HG03045 (cell line): Measurements from ENCODE around the gene PPFIA2.
"Not testable (repeated sequence)": the region's sequence is repeated elsewhere in the genome, so short reads cannot be mapped to it uniquely, and the experiment has no call there.

Experiments used
- ATAC-seq: cut with Tn5 transposase; IDR thresholded peaks from one replicate; pipeline ENCODE4 v1.9.1; 2021; ENCODE audit warnings: mild to moderate bottlenecking, moderate library complexity; ENCODE audit not compliant: unreplicated experiment

The PPFIA2 gene

DNA sequence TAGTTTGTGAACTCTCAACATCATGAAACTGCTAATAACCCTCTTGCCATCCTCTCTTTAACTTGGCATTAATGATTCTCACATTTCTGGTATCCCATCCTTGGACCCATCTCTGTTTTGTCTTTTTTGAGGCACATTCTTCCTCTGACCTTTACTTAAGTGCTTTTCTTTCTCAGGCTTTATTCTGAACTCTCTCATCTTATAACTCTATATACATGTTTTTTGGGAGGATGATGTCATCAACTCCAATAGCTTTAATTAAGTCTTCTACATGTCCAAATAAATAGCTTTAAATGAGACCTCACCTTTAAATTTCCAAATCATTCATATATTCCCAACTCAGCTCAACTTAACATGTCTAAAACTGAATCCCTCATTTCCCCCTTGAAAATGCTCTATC lies 88.4 kb downstream of the PPFIA2 start:
- ATAC-seq = no peak

DNA sequence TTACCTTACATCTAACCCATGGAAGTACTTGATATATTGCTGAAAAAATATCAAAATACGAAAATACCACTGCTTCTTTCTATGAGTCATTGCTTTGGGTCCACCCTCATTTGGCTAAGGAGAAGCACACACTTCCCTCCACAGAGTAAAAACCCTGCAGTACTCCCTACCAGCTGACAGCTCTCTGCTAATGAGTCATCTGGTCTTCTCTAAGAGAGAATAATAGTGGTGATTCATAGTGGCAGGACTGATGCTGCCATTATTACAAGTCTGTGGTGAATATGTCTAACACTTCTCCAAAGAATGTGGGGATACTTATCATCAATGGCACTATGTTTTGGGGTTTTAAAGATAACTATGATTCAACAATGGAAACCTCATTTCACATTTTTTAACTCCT lies 90.7 kb downstream of the PPFIA2 start:
- ATAC-seq = peak; percentile 94

DNA sequence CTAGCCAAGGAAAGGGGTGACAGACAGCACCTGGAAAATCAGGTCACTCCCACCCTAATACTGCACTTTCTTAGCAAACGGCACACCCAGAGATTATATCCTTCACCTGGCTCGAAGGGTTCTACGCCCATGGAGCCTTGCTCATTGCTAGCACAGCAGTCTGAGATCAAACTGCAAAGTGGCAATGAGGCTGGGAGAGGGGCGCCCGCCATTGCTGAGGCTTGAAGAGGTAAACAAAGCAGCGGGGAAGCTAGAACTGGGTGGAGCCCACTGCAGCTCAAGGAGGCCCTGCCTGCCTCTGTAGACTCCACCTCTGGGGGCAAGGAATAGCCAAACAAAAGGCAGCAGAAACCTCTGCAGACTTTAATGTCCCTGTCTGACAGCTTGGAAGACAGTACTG lies 99.8 kb downstream of the PPFIA2 start:
- ATAC-seq = not testable (repeated sequence)

DNA sequence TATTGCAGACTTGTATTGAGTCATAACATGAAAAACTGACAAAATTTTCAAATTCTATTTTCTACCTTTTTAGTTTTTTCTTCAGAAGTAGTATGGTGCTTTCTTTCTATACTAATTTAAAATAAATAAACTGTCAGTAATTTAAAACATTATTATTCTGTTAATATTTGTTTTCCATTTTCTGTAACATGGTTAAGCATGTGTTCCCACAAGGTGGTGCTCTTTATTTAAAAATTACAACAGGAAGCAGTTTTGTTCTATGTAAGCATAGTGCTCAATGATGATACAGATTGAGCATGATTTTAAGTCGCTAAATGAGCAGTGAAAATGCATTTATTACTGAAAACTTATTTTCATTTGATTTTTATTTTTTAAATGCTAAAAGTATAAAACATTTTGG lies 114.6 kb downstream of the PPFIA2 start:
- no peak for ATAC-seq

DNA sequence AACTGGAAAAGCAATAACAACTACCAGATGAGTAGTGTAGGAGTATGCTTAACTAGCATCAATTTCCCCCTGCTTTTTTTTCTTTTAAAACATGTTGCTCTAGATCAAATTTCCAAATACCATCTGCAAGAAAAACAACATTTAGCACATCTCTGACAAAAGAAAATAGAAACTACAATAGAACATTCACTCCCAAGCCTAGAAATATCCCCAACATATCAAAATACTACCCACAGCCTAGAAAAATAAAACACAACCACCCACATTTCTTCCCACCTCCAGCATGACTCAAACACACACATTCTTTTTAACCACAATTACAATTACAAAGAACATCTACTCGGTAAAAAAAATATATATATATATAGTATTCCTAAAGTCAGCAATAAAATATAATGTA lies 120.0 kb downstream of the PPFIA2 start:
- no peak for ATAC-seq

DNA sequence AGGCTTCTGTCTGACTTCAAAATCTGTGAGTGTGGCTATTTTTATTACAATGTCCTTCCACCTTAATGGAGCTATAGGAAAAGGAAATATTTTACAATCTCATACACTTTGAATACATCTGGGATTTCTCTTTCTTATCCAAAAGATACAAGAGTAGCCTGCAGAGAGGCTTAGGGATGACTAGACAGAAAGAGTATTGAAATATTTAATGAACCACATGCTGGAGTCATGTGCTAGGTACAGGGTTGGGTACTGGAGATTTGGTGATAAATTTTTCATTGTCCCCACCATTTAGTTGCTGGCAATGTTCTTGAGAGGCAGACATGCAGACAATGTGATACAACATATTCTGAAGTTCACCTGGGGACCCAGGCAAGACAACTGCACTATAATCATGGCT lies 126.0 kb downstream of the PPFIA2 start:
- ATAC-seq = no peak

DNA sequence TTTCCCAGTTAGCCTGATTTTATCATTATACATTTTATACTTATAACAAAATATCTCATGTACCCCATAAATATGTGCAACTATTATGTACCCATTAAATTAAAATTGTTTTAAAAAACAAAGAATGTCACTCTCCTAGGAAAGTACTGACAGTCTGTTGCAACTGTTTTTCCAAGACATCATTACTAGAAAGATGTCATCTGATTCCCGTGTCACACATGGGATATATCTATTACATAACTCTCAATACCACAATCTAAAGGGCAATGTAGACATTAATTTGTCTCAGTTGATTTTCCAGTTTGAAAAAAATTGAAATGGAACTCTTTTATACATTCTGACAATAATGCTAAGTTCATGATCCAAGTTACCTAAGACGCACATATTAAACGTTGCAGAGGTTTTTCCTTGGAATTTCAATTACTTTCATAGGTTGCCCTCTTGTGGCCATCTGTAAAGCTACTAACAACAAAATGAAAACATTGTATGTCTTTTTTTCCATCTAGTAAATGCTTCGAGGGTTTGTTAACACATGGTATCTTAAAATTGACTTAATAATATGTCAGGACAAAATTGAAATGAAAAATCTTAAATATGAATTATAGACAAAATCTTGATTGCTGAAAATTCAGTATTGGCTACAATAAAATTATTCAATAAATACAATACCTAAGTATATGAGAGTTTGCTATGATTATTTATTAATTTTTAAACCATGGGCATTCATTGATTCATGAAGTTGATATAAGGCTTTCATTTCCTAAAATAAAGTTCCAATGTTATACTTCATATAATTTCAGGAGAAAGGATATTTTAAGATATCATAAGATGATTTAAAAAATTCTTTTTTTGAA lies 131.6 kb downstream of the PPFIA2 start:
- no peak for ATAC-seq

DNA sequence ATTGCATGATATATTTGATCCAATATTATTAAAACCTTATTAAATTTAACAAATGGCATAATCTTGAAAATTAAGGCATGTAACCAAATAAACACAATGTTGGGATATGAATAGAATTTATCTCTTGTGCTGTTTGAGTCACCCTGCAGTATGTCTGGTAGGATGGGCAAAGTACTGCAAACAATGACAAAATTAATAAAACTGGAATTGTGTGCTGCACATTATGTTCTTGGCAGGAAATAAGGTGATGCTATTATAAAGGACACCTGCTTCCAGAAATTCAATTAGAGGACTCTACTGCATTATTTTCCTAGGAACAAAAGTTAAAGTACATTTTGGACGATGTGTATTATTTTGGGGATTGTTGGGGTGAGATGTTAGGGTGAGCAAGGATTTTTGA lies 132.7 kb downstream of the PPFIA2 start:
- no peak for ATAC-seq

DNA sequence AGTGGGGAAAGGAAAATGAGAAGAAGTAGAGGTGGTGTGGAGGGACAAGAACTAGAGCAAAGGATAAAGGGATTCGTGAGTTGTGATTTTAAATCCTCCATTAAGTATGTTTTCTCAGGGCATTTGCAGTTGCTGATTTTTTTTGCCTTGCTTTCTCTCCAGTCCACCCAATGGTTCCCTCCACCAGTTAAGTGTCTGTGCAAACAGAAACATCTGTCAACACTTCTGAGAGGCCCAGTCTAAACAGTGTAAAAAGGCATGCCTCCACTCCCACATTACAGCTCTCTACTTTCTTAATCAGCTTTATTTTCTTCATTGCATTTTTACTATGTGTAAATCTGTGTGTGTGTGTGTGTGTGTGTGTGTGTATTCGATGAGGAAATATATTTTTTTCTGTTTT lies 141.2 kb downstream of the PPFIA2 start:
- ATAC-seq = no peak

DNA sequence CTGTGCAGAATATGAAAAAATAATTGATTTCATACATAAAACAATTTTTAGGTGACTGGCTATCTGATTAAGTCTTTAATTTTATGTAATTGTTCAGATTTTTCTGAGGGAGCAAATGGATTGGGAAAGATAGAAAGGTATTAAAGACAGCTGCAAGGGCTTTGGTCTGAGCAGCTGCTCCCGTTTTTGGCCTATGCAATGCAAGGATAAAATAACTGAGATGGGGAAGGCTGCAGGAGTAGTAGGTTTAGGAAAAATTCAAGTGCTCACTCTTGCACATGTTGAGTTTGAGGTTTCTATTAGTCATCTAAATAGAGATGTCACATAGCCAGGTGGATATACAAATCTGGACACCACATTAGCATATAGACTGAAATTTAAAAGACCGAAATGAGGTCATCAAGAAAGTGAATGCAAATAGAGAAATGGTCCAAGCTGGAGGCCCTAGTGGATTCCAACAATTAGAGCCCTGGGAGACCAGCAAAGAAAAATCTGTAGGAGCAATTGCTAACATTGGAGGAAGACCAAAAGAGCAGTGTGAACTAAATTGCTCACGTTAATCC lies 144.0 kb downstream of the PPFIA2 start:
- ATAC-seq = no peak

DNA sequence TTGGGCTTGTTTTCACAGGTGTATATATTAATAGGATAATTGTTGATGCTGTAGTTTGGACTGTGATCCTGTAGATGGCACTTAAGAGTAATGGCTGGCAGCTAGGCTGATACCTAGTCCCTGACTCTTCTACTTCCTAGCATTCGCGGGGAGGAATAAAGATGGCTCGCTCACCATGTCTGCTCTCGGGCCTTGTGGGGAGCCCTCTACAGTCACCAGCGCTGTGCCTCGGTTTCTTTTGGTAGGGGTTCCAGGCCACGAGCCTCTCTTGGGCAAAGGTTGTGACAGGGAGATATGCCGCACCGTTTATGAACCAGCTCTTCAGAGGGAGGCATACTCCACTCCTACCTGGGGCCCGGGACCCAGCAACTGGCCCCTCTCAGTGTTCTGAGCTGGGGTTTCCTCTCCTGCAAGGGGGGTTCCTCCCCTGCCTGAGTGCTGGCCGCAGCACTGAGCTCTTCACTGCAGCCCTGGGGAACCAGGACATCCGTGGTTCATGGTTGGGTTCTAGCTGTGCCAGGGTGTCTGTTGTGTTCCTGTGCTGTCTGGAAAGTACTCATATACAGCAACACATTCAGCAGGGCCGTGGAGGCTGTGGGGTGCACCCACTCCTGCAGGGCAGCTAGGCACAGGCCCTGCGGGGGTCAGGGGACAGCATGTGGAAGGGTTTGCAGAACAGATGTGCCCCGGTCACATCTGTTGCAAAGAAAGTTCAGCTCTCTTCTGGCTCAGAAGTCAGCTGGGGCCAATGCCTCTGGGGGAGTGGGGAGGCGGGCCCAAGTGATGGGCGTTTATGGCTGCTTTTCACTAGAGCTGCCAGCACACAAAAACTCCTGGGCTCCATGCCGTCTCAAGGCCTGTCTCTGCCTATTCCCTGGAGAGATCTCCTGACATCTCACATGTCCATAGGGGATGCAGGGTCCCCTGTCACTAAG lies 147.9 kb downstream of the PPFIA2 start:
- ATAC-seq = no peak

DNA sequence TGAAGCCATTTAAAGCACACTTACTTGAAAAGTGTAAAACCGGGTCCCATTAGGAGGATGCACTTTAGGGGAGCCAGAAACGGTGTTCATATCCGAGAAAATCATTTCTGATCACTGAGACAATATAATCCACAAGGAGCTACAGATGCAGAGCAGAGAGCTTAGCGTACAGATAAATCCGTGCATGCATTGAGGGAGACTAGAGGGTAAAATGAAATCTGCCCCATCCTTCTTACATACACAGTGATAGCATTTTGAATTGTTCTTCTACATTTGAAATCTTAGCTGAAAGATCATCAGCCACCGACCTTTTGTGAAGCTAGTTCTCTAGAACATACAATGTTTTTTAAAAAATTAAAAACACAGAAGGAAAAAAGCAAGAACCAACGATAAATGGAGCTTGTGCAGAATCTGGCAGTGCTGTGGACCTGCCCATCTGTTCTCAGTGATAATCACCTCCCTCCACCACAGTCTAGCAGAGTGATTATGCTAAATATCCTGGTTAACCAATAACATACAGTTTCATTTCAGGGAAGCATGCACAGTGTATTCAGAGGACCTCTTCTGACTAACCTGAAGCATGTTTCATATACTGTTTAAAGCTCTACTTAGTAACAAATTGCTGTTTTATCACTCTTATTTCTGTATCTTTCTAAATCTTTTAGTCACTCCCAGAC lies 161.1 kb downstream of the PPFIA2 start:
- no peak for ATAC-seq

DNA sequence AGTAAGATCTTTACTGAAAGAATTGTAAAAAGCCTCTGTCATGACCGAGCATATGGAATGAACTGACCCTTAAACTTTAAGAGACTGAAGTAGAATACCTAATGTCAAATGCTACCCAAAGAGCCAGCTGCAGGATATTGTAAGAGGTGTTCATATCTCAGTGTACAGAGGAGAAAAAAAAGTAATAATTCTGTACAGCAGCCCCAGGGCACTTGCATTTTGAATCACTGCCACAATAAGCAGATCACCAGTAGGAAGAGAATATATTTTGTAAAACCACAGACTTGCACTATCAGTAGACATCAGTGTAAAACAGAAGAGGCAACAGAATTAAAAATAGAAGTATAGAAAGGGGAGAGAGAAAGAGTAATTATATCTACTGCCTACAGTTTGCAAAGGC lies 162.6 kb downstream of the PPFIA2 start:
- ATAC-seq = no peak

DNA sequence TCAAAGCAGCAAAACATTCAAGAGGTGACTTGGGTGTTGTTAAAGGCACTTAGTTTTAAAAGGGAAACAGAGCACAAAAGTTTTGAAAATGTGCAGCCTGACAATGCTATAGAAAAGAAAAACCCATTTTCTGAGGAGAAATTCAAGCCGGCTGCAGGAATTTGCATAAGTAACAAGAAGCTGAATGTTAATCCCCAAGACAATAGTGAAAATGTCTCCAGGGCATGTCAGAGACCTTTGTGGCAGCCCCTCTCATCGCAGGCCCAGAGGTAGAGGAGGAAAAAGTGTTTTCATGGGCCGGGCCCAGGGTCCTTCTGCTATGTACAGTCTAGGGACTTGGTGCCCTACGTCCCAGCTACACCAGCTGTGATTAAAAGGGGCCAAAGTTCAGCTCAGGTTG lies 167.9 kb downstream of the PPFIA2 start:
- no peak for ATAC-seq

DNA sequence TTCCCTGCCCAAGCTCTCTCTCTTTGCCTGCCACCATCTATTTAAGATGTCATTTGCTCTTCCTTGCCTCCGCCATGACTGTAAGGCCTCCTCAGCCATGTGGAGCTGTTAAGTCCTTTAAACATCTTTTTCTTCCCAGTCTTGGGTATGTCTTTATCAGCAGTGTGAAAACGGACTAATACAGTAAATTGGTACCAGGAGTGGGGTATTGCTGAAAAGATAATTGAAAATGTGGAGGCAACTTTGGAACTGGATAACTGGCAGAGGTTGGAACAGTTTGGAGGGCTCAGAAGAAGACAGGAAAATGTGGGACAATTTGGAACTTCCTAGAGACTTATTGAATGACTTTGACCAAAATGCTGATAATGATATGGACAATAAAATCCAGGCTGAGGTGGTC lies 168.4 kb downstream of the PPFIA2 start:
- ATAC-seq = not testable (repeated sequence)

DNA sequence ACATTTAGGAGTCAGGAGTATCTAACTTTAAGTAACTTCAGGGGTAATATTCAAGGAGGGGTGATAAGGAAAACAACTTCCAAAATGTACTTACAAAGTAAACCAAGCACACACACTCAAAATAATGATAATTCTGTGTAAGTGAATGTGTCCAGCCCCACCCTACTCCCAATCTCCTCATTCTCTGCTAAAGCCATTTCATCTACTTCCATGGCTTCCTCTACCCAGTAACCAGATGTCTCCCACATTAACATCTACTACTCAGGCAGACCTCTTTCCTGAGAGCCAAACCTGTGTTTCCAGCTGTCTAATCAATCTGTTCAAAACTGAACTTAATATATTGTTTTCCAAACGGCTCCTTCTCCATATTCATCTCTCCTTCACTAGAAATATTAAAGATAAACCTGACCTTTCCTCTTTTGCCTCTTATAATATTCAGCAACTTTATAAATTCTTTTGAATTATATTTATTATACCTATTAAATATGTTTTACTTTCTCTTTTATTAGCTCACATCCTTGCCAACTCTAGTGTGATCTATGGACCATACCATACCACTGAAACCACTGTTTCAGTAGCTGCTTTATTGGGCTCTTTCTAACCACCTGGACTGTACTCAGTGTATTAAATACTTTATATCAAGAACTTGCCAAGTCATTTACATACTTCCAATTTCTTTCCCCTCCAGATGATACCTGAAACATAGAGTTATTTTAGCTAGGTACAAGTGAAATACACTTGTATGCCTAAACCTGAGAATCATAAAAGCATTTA lies 170.7 kb downstream of the PPFIA2 start:
- ATAC-seq = no peak

DNA sequence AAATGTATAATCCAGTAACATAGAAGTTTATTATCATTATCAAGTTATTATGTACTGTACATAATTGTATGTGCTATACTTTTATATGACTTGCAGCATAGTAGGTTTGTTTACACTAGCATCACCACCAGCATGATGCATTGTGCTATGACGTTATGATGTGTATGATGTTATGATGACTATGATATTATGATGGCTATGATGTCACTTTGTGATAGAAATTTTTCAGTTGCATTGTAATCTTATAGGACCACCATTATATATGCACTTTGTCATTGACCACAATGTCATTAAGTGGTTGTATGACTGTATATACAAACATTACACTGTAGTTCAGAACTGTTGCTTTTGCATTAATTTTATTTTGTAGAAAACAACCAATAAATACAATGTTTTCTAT lies 173.4 kb downstream of the PPFIA2 start:
- no peak for ATAC-seq

DNA sequence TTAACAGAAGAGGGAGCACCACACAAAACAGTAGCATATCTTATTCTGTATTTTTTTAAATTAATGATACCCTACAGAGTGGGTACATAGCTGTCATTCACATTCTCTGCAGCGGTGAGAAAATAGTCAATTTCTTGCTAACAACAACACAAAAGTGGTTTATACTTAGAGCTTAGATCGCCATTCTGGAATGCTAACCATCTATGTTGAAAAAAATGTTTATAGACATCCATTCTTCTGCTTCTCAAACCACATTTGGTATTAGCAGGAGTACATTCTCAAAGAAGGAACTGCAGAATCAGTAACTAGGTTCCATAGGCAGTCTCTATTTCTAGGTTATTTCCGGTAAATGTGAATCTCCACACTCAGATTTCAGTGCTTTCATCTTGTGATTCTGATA lies 185.9 kb downstream of the PPFIA2 start:
- no peak for ATAC-seq

DNA sequence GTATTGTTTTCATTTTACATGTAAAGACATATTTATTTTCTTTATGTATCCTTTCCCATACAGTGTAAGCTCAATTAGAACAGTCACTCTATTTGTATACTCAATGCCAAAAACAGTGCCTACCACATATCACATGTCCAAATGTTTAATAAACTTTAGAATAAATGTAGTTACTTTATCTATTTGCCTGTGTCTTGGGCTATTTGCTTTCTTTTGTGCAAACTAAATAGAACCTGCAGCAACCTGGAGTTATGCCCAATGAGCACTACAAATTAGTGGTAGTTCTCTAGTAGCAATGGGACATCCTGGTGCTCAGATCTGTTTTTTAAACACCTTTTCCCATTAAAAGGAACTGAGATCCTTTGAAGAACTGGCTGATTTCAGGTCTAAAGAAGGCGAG lies 186.7 kb downstream of the PPFIA2 start:
- ATAC-seq = no peak

DNA sequence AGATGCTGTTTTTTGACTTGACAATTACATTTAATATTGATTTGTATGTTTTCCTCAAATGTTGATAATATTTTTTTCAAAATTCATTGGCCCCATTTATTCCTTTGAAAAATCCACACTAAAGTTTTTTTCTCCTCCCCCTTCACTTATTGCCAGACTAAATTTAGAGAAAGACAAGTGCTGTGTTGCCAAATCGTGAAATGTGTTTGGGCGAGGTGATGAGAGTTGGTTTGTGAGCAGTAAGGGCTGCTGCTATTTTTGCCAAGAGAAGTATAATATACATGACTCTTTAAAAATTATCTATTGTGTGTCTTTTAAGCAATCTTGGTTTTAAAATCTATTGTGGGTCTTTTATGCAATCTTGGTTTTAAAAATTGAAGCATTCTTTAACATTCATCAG lies 188.9 kb downstream of the PPFIA2 start:
- no peak for ATAC-seq
